NK-92 (cell line): ENCODE data around the gene TTC28.

Experiments
- DNase-seq: peaks from one replicate; lab custom pipeline; 2025; ENCODE audit not compliant: unreplicated experiment; lab: John Stamatoyannopoulos, UW

TTC28 gene

DNA sequence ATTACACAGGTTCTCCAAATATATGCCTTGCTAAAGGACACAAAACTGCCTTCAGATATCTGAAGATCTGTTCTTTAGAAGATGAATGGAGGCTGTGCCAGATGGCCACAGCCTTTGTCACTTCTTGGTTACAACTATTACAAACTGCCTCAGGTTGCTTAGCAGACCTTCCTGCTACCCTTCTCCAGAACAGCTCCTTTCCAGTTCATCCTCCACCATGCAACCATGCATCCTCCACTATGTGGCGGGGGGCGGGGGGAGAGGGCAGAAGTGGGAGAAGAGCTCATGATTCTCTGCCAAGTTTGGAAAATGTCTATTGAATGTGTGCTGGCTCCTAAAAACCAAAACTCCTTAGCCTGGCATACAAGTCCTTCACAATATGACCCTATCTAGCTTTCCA is 267.5 kb downstream of the TTC28 start:
- no peak for DNase-seq

DNA sequence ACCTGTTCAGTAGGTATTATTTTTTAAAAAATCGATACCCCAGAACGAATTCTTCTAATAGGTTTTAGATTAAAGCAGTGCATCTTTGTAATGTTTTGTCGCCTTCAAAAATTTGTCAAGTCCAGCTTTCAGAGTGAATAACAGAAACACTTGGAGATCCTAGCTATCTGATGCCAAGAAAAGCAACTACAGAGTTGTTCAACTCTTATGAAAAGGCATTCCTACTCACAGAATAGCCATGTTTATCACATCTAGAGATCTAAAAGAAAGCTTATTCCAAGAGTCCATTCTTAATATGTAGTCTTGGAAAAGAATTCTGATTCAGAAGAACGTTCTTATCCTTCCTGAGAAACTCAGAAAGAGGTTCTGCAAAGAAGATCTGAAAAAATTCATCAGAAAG is 268.5 kb downstream of the TTC28 start:
- DNase-seq, result no peak

GRCh38 chr22:28410050-28410816 is 269.4 kb downstream of the TTC28 start:
- no peak for DNase-seq

DNA sequence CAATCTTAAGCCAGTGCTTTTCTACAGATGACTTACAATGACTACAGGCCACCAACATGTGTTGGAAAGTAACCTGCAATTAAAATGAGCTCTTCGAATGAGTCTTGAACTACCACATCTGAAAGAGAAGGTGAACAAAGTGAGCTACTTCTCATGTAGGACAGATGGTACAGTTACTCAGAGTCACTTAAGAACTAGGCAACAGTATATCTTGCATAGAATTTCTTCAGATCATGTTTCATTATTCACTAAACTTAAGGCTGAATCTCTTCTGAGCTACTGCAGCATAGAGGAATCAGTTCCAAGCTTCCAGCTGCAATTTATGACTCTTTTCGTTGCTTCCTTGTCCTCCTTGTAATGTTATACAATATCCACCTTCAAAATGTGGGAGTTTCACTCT is 270.9 kb downstream of the TTC28 start:
- no peak for DNase-seq

GRCh38 chr22:28407645-28408044 is 272.0 kb downstream of the TTC28 start:
- DNase-seq, result no peak

DNA sequence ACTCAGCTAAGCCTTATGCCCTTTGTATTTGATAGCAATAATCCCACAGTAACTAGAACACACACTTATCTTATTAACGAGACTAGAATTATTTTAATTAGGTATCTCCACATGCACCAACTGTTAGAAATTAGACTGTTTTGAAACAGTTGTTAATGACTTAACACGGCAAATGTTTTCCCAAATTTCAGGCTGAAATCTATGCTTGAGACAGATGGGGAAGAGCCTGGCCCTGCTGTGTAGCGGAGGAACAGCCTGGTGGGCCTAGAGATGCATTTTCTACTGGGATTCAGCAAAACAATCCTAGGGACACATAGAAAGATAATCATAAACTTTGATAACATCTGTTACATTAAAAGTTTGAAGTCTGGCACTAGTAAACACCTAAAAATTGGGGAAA is 273.4 kb downstream of the TTC28 start:
- no peak for DNase-seq

DNA sequence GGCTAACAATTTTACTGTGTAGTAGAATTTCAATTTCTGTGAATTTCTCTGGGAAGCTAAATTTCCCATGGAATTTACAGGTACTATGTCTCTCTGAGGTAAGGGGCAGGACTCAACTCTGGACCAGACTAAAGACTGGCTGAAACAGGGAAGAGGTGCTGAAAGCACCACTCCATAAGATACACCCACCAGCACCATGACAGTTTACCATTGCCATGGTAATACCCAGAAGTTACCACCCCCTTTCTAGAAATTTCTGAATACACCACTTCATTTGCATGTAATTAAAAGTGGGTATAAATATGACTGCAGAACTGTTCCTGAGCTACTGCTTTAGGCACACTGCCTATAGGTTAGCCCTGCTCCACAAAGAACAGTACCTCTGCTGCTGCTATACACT is 274.1 kb downstream of the TTC28 start:
- no peak for DNase-seq

DNA sequence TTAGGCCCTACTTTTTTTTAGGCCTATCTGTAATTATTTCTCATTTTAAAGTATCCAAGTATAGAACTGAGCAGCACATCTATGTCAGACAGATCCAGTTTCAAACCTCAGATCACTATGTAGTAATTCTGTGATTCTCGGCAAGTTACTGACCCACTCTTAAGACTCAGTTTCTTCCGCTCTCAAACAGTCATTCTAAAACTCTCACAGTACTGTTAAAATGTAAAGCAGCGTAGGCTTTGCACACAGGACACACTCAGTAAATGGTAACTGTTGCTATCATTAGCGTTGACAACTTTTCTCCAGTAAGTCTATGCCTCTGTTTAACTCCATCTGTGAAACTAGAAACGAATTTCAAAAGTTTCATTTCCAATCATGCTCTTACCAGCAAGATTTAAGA is 277.1 kb downstream of the TTC28 start:
- DNase-seq, result no peak

DNA sequence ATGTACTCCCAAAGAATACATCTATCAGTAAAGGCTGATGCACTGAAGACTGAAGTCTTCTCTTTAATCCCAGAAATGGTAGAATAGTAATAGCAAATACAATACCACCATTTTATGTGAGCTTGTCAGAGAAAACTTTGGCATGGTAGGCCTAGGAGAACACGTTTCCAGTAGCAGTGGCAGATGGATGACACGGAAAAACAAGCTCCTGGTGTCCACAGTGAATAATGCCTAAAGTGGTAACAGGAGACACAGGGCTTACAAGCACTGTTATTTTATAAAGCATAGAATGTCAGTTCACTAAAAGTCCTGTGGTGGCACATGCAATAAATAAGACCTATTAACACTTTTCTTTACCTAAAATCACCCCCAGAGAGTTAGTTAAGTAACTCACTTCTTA is 277.6 kb downstream of the TTC28 start:
- DNase-seq, result no peak

GRCh38 chr22:28398981-28399380 is 280.7 kb downstream of the TTC28 start:
- no peak for DNase-seq

GRCh38 chr22:28398355-28398754 is 281.3 kb downstream of the TTC28 start:
- DNase-seq, result no peak

- no peak for DNase-seq
Measured at GRCh38 chr22:28397306-28397705, 282.3 kb downstream of the TTC28 start.

DNA sequence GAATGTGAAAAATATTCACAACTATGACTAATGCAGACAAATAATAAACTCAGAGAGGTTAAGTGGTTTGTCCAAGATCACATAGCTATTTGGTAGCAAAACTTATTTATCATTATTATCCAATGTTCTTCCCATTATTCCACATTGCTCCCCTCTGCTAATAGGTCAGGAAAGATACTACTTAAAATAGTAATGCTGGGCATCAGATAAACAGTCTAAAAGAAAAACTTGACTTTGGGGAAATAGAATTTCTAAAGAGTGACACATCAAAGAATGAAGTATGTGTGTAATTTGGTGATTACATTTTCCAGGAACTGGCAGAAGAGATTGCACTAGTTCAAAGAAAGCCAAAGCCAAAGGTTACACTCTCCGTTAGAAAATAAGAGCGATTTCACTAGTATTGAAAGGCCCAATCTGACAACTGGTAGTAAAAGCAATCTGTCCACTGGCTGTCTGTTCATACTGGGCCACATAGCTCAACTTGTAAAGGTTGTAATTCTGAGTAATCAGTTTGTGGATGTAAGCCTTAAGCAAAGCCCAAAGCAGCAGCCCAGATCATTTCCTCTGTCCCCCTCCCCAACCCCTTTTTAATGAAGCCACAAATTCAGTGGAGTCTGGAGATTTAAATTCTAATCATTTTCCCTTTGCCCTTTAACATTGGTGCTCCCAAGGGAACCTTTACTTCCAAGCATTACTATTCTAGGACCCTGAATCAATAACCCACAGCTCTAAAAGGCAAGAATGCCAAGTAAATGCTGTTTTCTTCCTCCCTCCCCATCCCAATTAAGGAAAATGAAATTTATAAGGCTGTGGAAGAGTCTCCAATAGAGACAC is 283.5 kb downstream of the TTC28 start:
- DNase-seq, result no peak

DNA sequence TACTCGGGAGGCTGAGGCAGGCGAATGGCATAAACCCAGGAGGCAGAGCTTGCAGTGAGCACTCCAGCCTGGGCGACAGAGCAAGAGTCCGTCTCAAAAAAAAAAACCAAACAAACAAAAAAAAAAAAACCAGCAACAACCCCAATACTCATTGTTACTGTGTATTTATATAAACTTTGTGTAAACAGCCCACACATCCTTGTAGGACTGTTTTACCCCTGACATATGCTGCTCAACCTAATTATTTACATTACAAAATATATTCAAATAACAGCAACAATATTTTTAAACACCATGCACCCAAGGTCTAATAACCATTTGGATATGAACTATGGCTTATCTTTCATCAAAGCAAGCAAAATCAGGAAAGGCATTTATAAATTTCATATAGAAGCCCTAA is 284.1 kb downstream of the TTC28 start:
- no peak for DNase-seq

DNA sequence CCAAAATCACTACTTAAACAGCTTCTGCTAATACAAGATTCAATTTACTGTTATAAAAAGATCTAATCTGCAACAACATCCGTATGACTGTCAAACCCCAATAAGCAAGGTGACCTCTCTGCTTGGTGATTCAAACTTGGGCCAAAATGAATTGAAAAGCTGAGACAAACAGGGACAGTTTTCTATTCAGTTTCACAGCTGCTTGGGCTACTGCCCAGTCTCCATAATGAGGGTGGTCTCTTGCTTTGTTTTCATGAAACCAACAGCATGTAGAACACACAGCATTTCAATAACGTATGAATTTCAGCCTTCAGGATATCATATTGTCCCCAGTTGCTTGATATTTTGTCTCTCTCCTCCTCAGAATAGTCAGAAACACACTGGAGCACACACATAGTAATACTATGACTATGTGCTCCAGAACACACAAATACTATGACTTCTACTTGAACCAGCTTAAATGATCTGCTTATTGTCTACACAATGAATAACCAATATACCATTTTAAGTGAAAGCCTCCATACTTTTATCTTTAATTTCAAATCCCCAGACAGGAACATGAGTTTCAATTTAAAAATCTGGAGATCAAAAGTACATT is 285.0 kb downstream of the TTC28 start:
- DNase-seq, result no peak

- no peak for DNase-seq
Measured at GRCh38 chr22:28381429-28382167, 298.0 kb downstream of the TTC28 start.

DNA sequence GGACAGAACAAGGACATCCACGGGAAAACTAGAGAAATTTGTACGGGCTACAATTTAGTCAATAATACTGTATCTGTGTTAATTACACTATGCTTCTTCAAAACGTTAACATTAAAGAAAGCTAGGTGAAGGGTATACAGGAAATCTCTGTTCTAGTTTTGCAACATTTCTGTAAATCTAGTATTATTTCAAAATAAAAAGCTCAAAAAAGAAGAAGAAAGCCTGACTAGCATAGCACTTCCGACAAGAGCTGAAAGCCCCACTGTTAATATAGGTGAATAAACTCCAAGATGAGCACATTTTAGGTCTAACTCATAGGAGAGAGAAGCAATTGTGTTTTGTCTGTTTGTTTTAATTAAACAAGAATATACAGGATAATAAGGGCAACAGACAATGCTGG is 299.7 kb downstream of the TTC28 start:
- DNase-seq, result no peak

DNA sequence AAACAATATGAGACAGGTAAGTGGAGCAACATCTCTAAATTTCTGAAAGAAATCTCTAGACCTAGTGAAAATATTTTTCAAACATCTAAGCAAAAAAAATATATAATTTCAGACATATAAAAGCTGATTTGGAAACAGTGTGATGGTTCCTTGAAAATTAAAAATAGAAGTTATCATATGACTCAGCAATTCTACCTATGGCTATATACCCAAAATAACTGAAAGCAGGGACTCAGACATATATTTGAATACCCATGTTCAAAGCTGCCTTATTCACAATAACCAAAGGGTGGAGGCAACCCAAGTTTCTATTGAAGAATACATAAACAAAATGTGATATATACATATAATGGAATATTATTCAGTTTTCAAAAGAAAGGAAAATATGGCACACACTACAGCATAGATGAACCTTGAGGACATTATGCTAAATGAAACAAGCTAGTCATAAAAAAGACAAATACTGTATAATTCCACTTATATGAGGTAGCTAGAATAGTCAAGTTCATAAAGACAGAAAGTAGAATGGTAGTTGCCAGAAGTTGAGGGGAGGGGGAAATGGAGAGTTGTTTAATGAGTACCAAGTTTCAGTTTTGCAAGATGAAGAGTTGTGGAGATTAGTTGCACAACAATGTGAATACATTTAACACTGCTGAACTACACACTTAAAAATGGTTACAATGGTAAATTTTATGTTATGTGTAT is 300.4 kb downstream of the TTC28 start:
- DNase-seq, result no peak

GRCh38 chr22:28375761-28376534 is 303.7 kb downstream of the TTC28 start:
- no peak for DNase-seq

DNA sequence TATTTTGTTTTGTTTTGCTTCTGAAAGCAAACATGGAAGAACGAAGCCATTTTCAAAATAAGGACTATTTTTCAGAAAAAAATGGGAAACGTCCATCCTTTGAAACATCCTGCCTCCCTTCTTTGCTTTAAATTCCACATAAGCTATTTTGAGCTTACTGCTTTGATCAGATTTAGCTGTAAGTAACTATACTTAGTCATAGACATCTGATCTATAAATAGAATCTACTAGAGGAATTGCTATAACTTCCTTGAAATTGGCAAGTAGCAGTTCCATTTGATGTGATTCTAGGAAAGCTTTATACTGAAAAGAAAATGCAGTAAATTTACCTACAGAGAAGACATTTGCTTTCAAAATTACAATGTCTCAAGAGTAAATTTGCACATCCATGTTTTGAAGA is 305.8 kb downstream of the TTC28 start:
- no peak for DNase-seq
